Measurements from ENCODE around the gene HIRA. TPM values are rescaled to one million over a fixed set of nuclear protein-coding genes. Genes with fewer than 3 reads are reported as not detected.

Gene HIRA
- total and polyA plus RNA-seq, 9 of the 15 experiments (the other 6 are each of a cell fraction or from before 2014, with no cell fraction given): 0.96 to 132 (median 58.4) TPM

GRCh38 chr22:19432133-19432851 lies 759 bp upstream of the HIRA start, which contains the start of gene MRPL40 (continued):
- peak; percentile 71 for TF ChIP-seq BCL6 (CRISPR knock-in tag; IDR thresholded peaks at IDR 0.05)
- no peak for TF ChIP-seq FOXK2 (conservative IDR thresholded peaks at IDR 0.05 in 1 of 2, IDR thresholded peaks at IDR 0.05 in 1 of 2; ENCODE audit: low read depth in 2 of 2)
- peak; percentile 97 for TF ChIP-seq E2F1 (CRISPR knock-in tag; IDR thresholded peaks at IDR 0.05)
- peak; percentile 100 for TF ChIP-seq KDM5B (IDR thresholded peaks at IDR 0.05; ENCODE audit: insufficient replicate concordance, low read depth, low read length)
- TF ChIP-seq ZNF384 (IDR thresholded peaks at IDR 0.05; ENCODE audit: low read depth, low read length): peak; percentile 93
- TF ChIP-seq ATF2 (CRISPR knock-in tag; IDR thresholded peaks at IDR 0.05): no peak
- peak; percentile 90 for TF ChIP-seq HDAC6 (IDR thresholded peaks at IDR 0.05; ENCODE audit: low read depth, low read length)
- no peak for TF ChIP-seq ATF3 (IDR thresholded peaks at IDR 0.05)
- peak; percentile 96 for TF ChIP-seq ATF3 (CRISPR knock-in tag; conservative IDR thresholded peaks at IDR 0.05)
- TF ChIP-seq TFAM (CRISPR knock-in tag; conservative IDR thresholded peaks at IDR 0.05): no peak
- no peak for TF ChIP-seq PRDM10 (IDR thresholded peaks at IDR 0.05; ENCODE audit: partially characterized antibody)
- TF ChIP-seq ZNF79 (CRISPR knock-in tag; IDR thresholded peaks at IDR 0.05; ENCODE audit: low read depth): no peak
- TF ChIP-seq ZNF239 (CRISPR knock-in tag; IDR thresholded peaks at IDR 0.05): peak; percentile 88
- peak; percentile 50; the same call in 1 of the 2 replicates for TF ChIP-seq MEF2D (tag; conservative IDR thresholded peaks at IDR 0.05; ENCODE audit: low read depth)
- peak; percentile 87 for TF ChIP-seq JUNB (CRISPR knock-in tag; conservative IDR thresholded peaks at IDR 0.05)
- TF ChIP-seq HOMEZ (CRISPR knock-in tag; IDR thresholded peaks at IDR 0.05): peak; percentile 93
- TF ChIP-seq MAFK (IDR thresholded peaks at IDR 0.05; ENCODE audit: low read length): peak; percentile 63
- TF ChIP-seq ATF1 (CRISPR knock-in tag; IDR thresholded peaks at IDR 0.05): no peak
- TF ChIP-seq ATF1 (tag; IDR thresholded peaks at IDR 0.05): peak; percentile 99
- TF ChIP-seq POU5F1 (IDR thresholded peaks at IDR 0.05; ENCODE audit: borderline replicate concordance, low read depth, low read length, partially characterized antibody): peak; percentile 73
